GM19035 (cell line): ENCODE measurements around the gene SOX9.
"Not testable (repeated sequence)": the region's sequence is repeated elsewhere in the genome, so short reads cannot be mapped to it uniquely, and the experiment has no call there.

Experiments used
- ATAC-seq: cut with Tn5 transposase; IDR thresholded peaks from one replicate; pipeline ENCODE4 v1.9.1; 2021; ENCODE audit not compliant: unreplicated experiment

SOX9 gene

GRCh38 chr17:72125742-72126141 is 4.9 kb downstream of the SOX9 start:
- no peak for ATAC-seq

DNA sequence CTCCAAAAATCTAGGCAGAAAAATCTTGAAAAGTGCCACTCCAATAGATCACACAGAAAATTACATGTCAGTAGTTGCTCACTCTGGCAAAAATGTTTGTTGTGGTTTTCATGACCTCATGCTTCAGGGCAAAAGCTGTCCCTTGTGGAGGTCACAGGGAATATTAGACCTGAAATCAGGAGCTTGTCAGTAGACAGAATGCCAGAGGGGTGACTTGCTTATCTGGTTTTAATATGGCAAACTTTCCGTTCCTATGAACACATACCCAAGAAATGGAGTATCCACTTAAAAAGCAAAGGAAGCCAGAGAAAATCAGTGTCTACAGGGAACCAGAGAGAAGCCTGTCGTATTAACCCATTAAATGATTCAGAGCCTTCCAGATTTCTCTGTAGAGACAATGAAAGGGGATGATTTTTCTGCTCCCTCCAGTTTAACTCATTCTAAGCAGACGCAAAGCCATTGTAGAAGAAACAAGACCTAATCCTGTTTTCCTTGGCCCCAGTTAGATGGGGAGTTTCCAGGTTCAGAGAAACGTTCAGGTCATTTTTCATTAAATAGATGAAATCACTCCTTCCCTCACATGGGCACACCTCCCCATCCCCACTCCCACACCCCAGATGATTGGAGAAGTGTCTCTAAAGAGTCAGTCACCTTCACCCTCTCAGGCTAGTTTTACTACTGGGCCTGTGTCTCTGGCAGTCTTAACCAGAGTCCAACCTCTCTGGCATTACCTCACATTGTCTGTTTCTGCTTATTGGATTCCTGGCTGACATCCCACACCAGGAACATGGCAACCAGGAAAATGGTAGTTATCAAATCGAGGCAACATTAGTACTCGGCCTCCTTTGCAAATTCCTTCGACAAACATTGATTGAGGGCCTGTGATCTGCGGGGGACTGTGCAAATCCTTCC is 6.0 kb downstream of the SOX9 start:
- ATAC-seq, result no peak

- ATAC-seq, result no peak
Measured at GRCh38 chr17:72128039-72128438, 7.2 kb downstream of the SOX9 start.

DNA sequence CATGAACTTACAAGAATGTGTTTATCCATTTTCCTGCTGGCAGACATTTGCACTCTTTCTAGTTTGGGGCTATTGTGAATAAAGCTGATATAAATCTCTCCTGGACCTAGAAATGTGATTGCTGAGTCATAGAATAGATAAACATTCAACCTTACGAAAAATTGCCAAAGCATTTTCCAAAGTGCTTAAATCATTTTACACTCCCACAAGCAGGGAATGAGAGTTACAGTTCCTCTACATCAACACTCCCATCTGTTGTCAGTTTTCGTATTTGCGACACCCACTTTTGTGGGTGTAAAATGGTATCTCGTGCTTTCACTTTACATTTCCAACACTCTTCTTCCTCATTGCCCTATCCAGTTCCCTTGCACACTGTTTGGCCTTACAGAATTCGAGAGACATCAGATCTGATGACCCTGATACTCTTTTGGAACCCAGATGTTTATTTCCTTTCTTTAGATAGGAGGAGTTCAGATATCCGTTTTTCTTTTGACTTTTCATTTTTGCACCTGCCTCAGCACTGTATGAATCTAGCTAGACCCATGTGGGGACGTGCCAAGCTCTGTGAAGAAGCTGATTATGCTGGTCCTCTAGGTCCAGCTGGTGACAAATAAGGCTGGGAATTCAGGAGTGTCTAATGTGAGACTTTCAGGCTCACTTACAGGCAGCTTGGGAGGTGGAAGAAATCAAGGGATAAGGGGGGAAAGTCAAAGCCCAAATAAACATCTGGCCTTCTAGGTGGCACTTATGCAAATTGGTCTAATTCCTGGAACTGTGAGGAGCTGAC is 14.0 kb downstream of the SOX9 start:
- ATAC-seq, result no peak

- ATAC-seq, result no peak
Measured at GRCh38 chr17:72135546-72136325, 14.9 kb downstream of the SOX9 start.

- no peak for ATAC-seq
Measured at GRCh38 chr17:72136692-72137091, 15.9 kb downstream of the SOX9 start.

DNA sequence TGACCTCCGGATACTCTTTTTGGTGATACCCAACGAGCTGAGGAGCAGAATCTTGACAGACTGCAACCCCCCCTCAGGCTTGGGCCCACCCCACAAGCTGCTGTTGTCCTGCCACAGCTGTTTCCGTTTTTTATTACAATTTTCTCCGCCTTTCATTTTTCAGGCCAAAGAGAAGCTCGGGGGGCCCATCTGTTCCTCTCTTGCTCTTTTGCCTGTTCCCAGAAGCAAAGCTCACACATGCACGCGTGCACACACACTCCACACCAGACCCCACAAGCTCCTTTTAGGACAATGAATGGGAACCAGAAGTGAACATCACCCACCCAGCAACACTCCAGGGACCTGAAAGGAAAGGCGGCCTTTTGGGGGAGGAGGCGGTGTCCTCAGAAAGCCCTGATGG is 16.3 kb downstream of the SOX9 start:
- no peak for ATAC-seq

DNA sequence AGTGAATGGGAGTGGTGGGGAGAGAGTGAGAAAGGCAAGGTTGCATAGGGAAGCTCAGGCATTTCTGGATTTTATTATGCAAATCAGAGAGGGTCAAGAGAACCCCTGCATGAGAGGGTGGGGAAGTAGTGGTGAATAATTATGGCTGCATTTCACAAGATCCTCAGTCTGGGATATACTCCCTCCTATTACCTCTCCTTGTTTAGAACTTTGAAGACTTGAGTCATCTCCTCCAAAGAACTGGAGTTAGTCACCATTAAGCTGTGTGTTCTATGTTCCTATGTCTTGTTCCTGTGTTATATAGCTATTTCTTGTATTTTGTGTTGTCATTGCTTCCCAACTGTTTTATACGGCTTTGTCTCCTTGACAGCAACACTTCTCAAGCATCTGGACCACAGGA is 18.4 kb downstream of the SOX9 start:
- no peak for ATAC-seq

DNA sequence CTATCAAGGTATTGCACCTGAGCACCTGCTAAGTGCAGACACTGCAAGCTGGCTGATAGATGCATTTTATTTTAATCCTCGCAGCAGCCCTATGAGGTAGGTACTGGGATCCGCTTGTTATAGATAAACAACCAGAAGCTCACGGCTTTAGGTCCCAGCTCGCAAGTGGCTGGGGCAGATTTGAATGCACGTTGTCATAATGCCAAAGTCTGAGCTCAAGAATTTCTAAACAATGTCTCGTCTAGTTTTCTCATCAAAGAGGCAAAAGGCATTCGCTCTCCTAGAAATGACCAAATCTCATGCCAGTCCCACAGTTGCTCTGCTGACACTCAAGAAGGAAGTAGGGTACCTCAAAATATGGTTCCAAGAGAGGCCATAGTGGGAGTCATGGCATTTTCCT is 20.5 kb downstream of the SOX9 start:
- ATAC-seq, result no peak

DNA sequence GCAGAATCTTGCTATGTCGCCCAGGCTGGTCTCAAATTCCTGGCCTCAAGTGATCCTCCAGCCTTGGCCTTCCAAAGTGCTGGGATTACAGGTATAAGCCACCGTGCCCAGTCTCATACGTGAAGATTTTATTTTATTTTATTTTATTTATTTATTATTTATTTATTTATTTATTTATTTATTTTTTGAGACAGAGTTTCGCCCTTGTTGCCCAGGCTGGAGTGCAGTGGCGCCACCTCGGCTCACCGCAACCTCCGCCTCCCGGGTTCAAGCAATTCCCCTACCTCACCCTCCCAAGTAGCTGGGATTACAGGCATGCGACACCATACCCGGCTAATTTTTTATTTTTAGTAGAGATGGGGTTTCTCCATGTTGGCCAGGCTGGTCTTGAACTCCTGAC is 21.3 kb downstream of the SOX9 start:
- ATAC-seq, result not testable (repeated sequence)

- ATAC-seq, result no peak
Measured at GRCh38 chr17:72142614-72143013, 21.8 kb downstream of the SOX9 start.

GRCh38 chr17:72143245-72143644 is 22.4 kb downstream of the SOX9 start:
- no peak for ATAC-seq

- no peak for ATAC-seq
Measured at GRCh38 chr17:72144101-72144500, 23.3 kb downstream of the SOX9 start.

DNA sequence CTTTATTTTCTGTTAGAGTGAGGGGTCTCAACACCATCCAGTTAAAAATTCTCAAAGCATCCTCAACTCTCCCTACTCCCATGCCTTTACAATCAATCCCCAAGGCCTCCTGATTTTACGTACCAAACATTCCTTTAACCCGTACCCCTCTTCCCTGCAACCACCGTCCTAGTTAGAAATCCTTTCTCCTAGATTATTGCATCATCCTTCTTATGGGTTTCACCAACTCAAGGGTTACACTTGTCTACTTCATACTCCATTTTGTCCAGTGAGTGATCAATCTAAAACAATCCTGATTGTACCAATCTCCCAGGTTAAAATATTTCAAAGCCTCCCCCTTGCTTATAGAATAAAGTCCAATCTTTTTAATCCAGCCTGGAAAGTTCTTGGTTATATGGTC is 24.7 kb downstream of the SOX9 start:
- ATAC-seq, result no peak

DNA sequence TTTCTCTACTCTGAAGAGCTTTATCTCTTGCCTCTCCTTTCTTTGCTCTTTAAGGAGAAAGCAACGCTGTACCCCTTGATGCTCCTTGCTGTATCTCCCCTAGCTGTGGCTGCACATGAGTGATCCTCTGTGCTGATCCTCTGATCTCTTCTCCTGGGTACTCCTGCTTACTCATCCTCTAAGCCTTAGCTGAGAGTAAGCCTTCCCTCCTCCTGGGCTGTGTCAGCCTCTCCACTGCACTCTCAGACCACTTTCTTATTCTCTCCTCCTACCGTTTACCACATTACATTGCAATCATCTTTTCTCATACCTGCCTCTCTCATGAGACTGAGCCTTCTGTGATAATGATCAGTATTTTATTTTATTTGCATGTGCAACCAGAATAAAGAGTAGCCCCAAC is 25.1 kb downstream of the SOX9 start:
- no peak for ATAC-seq

GRCh38 chr17:72146371-72146770 is 25.6 kb downstream of the SOX9 start:
- no peak for ATAC-seq

- ATAC-seq, result no peak
Measured at GRCh38 chr17:72150632-72151460, 30.0 kb downstream of the SOX9 start.

DNA sequence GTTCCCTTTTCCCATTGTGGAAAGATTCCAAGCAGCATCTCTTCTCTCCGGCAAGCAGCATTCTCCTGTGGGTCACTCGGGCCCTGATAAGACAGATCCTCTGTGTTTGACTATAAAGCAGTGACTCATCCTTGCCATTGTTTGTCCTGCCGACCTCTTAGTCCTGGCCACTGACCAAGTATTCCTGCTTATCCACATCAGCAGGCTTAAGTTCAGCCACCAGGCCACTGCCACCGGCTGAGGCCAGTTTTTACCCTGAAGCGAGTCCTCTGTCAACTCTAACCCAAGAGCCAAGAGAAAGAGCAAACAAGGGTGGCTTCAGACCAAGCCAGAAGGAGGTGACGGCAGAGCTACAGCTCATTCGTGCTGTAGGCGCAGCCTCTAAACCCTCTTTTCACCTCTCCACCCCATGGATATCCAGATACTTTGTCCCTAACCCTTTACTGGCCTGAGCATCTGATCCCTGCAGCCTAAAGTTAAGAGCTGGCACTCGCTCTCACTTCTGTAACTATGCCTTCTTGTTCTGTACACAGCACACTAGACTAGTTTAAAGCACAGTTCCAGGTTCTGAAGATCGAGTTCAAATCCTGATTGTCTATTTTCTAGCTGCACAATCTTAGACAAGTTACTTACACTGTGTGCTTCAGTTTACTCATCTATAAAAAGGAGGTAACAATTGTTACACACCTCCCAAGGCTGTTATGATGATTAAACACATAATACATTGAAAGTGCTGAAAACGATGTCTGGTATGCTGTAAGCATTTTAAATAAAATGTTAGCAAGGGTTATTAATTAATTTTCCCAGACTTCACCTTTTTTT is 31.0 kb downstream of the SOX9 start:
- no peak for ATAC-seq

GRCh38 chr17:72152387-72152929 is 31.6 kb downstream of the SOX9 start:
- no peak for ATAC-seq
